ENCODE results near the gene AK3.

Gene AK3

DNA sequence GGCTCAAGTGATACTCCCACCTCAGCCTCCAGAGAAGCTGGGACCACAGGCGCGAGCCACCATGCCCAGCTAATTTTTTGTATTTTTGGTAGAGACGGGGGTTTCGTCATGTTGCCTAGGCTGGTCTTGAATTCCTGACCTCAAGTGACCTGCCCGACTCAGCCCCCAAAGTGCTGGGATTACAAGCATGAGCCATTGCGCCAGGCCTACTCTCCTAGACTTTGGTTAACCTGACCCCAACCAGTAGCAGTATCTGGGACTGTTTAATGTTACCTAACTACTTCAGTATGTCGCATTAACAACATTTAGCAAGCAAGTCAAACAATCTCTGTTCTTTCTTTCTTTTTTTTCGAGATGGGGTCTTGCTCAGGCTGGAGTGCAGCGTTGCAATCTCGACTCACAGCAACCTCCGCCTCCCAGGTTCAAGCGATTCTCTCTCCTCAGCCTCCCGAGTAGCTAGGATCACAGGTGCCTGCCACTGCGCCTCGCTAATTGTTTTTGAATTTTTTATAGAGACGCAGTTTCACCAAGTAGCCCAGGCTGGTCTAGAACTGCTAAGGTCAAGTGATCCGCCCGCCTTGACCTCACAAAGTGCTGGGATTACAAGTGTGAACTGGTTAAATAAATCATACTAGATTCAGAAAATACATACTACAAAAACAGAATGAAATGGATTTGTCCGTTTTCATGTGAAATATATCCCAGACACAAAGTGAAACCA, 2.0 kb downstream of the AK3 start:
- TF ChIP-seq, protein P1, sequence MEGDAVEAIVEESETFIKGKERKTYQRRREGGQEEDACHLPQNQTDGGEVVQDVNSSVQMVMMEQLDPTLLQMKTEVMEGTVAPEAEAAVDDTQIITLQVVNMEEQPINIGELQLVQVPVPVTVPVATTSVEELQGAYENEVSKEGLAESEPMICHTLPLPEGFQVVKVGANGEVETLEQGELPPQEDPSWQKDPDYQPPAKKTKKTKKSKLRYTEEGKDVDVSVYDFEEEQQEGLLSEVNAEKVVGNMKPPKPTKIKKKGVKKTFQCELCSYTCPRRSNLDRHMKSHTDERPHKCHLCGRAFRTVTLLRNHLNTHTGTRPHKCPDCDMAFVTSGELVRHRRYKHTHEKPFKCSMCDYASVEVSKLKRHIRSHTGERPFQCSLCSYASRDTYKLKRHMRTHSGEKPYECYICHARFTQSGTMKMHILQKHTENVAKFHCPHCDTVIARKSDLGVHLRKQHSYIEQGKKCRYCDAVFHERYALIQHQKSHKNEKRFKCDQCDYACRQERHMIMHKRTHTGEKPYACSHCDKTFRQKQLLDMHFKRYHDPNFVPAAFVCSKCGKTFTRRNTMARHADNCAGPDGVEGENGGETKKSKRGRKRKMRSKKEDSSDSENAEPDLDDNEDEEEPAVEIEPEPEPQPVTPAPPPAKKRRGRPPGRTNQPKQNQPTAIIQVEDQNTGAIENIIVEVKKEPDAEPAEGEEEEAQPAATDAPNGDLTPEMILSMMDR (IDR thresholded peaks at IDR 0.05), result no peak
- TF ChIP-seq ZFX (IDR thresholded peaks at IDR 0.05; ENCODE audit: borderline replicate concordance), result no peak
- H3K27ac ChIP-seq, result no peak overlapping the region

DNA sequence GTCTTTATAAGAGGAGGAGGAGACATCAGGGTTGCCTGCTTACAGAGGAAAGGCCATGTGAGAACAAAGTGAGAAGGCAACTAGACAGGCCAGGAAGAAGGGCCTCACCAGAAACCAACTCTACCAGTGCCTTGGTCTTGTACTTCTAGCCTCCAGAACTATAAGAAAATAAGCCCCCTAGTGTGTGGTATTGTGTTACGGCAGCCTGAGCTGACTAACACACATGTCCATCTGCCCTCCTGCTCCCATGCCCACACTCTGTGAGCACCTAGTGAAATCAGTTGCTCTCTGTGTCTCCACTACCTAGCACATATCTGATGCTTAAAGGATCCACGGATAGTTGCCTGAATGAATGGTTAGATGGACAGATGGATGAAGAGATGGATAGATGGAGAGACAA, 6.9 kb downstream of the AK3 start:
- no peak overlapping the region for H3K27ac ChIP-seq
- TF ChIP-seq, protein P1 (IDR thresholded peaks at IDR 0.05), result no peak
- no peak for TF ChIP-seq ZFX (IDR thresholded peaks at IDR 0.05; ENCODE audit: borderline replicate concordance)

DNA sequence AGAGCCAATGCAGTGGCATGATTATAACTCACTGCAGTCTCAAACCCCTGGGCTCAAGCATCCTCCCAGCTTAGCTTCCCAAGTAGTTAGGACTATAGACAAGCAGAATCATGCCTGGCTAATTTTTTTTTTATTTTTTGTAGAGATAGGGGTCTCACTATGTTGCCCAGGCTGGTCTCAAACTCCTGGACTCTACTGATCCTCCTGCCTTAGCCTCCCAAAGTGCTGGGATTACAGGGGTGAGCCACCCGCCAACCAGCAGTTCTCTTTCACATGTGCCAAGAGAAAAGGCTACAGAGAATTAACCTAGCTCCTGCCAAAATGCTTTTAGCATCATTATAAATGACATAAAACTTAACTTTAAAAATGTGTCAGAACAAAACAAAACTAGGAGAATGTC, 8.1 kb downstream of the AK3 start:
- H3K27ac ChIP-seq, result no peak overlapping the region
- TF ChIP-seq ZFX (IDR thresholded peaks at IDR 0.05; ENCODE audit: borderline replicate concordance), result no peak
- TF ChIP-seq, protein P1 (IDR thresholded peaks at IDR 0.05), result no peak

DNA sequence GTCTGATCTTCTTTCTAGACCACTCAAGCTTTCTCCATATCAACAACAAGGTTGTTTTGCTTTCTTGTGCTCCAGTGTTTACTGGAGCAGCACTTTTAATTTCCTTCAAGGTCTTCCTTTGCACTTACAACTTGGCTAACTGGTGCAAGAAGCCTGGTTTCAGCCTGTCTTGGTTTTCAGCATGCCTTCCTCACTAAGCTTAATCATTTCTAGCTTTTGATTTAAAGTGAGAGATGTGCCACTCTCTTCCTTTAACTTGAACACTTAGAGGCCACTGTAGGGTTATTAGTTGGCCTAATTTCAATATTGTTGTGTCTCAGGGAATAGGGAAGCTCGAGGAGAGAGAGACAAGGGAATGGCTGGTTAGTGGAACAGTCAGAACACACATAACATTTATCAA, 13.4 kb downstream of the AK3 start:
- no peak overlapping the region for H3K27ac ChIP-seq
- TF ChIP-seq ZFX (IDR thresholded peaks at IDR 0.05; ENCODE audit: borderline replicate concordance), result no peak
- TF ChIP-seq, protein P1 (IDR thresholded peaks at IDR 0.05), result no peak

DNA sequence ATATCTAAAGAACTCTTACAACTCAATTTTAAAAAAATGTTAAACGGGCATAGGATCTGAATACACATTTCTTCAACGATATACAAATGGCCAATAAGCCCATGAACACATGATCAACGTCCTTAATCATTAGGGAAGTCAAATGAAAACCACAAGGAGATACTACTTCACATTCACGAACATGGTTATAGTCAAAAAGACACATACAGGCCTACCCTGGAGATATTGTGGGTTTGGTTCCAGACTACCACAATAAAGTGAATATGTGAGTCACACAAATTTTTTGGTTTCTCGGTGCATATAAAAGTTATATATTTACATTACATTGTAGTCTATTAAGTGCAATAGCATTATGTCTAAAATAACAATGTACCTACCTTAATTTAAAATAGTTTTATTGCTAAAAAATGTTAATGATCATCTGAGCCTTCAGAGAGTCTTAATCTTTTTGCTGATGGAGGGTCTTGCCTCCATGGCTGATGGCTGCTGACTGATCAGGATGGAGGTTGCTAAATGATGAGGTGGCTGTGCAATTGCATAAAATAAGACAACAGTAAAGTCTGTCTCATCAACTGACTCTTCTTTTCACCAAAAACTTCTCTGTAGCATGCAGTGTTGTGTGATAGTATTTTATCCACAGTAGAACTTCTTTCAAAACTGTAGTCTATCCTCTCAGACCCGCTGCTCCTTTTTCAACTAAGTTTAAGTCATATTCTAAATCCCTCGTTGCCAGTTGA, 15.1 kb downstream of the AK3 start:
- TF ChIP-seq, protein P1 (IDR thresholded peaks at IDR 0.05), result no peak
- TF ChIP-seq ZFX (IDR thresholded peaks at IDR 0.05; ENCODE audit: borderline replicate concordance), result no peak
- H3K27ac ChIP-seq, result no peak overlapping the region

DNA sequence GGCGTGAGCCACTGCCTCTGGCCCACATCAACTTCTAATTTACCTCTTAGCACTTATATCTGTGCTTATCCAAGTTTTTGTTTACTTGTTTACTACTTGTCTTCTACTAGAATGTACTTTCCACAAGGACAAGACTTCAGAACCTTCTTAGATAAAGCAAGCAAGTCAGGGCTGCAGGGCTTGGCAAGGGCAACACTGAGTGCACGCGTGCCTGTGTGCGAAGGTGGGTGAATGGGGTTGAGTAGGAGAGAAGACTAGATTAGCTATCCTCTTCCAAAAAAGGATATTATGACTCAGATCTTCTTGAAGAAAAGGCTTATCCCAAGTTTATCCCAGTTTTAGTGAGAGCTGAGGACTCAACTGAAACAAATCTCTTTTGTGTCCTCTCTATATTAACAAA, 19.3 kb downstream of the AK3 start:
- TF ChIP-seq, protein P1 (IDR thresholded peaks at IDR 0.05), result no peak
- no peak for TF ChIP-seq ZFX (IDR thresholded peaks at IDR 0.05; ENCODE audit: borderline replicate concordance)
- H3K27ac ChIP-seq, result no peak overlapping the region

DNA sequence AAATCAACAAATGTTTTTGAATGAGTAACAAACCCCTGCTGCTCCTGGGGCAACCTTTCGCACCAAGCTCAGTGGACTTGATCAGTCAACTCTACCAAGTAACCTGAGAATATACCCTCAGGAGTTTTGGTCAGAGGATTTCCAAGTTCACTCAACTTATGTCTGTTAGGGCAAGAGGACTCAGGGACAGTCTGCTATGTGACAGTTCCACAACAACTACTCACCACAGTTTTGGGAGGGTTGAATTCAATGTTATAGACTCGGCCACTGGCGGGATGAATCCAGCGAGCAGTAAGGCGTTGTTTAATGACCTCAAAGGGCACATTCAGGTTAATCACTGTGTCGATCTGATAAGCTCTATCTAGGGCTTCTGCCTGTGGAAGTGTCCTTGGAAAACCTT, 22.1 kb downstream of the AK3 start:
- TF ChIP-seq, protein P1 (IDR thresholded peaks at IDR 0.05), result no peak
- no peak for TF ChIP-seq ZFX (IDR thresholded peaks at IDR 0.05; ENCODE audit: borderline replicate concordance)

More for the DNA sequence above, 22.1 kb downstream of the AK3 start:
- H3K27ac ChIP-seq, result no peak overlapping the region

Data from 22Rv1 (cell line).